Glutamatergic neuron (in vitro differentiated cells): ENCODE results near the gene UGT1A5. TPM values are rescaled to one million over a fixed set of nuclear protein-coding genes. Genes with fewer than 3 reads are reported as not detected.

Experiments used
- DNase-seq: peaks from one replicate; pipeline ENCODE4 v3.0.0; 2022
- H3K27ac Mint-ChIP-seq: one replicate; pipeline ENCODE4 v1.8.0; 2020; ENCODE audit warnings: mild to moderate bottlenecking, mixed read lengths, inconsistent platforms; ENCODE audit not compliant: unreplicated experiment
- H3K27me3 Mint-ChIP-seq: one replicate; pipeline ENCODE4 v1.8.0; 2020; ENCODE audit warnings: mild to moderate bottlenecking, moderate library complexity, mixed read lengths, inconsistent platforms; ENCODE audit not compliant: unreplicated experiment
- H3K36me3 Mint-ChIP-seq: one replicate; pipeline ENCODE4 v1.8.0; 2020; ENCODE audit warnings: mild to moderate bottlenecking, mixed read lengths, inconsistent platforms; ENCODE audit not compliant: unreplicated experiment
- H3K4me1 Mint-ChIP-seq: one replicate; pipeline ENCODE4 v1.8.0; 2020; ENCODE audit warnings: mild to moderate bottlenecking, low read depth, mixed read lengths, inconsistent platforms; ENCODE audit not compliant: unreplicated experiment
- H3K4me3 Mint-ChIP-seq: one replicate; pipeline ENCODE4 v1.8.0; 2020; ENCODE audit warnings: mild to moderate bottlenecking, mixed read lengths, inconsistent platforms; ENCODE audit not compliant: unreplicated experiment
- H3K9me3 Mint-ChIP-seq: one replicate; pipeline ENCODE4 v1.8.0; 2020; ENCODE audit warnings: mild to moderate bottlenecking, moderate library complexity, mixed read lengths, inconsistent platforms; ENCODE audit not compliant: unreplicated experiment
- total RNA-seq: library from RNA; stranded (reverse); fragmentation: NEBNext Ultra II Directional; extraction: Animal tissue kit (Norgen Biotek cat#: 25700); gene quantifications from one replicate; pipeline ENCODE4 v1.2.1, GENCODE V29; 2021; ENCODE audit not compliant: unreplicated experiment
- TF ChIP-seq, protein P1 (sequence below): fragments of 200-600 bp; sonication (generic); IDR thresholded peaks from one replicate; pipeline ENCODE4 v1.5.0; 2021; ENCODE audit not compliant: partially characterized antibody, unreplicated experiment

Gene UGT1A5
- total RNA-seq, 1 donor from 2014 or later = not detected

- Mint-ChIP-seq H3K4me3 (no peak overlapping the region), H3K4me1 (no peaks in the 10 kb centered on the region), H3K9me3 (no peaks in the 10 kb centered on the region), H3K36me3 (peaks cover 12% of the 10 kb centered on the region), H3K27ac (no peak overlapping the region), H3K27me3 (no peaks in the 10 kb centered on the region)
- TF ChIP-seq, protein P1, sequence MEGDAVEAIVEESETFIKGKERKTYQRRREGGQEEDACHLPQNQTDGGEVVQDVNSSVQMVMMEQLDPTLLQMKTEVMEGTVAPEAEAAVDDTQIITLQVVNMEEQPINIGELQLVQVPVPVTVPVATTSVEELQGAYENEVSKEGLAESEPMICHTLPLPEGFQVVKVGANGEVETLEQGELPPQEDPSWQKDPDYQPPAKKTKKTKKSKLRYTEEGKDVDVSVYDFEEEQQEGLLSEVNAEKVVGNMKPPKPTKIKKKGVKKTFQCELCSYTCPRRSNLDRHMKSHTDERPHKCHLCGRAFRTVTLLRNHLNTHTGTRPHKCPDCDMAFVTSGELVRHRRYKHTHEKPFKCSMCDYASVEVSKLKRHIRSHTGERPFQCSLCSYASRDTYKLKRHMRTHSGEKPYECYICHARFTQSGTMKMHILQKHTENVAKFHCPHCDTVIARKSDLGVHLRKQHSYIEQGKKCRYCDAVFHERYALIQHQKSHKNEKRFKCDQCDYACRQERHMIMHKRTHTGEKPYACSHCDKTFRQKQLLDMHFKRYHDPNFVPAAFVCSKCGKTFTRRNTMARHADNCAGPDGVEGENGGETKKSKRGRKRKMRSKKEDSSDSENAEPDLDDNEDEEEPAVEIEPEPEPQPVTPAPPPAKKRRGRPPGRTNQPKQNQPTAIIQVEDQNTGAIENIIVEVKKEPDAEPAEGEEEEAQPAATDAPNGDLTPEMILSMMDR = no peak
- no peak for DNase-seq
Measured at GRCh38 chr2:233772583-233772982, 59.9 kb downstream of the UGT1A5 start.

DNA sequence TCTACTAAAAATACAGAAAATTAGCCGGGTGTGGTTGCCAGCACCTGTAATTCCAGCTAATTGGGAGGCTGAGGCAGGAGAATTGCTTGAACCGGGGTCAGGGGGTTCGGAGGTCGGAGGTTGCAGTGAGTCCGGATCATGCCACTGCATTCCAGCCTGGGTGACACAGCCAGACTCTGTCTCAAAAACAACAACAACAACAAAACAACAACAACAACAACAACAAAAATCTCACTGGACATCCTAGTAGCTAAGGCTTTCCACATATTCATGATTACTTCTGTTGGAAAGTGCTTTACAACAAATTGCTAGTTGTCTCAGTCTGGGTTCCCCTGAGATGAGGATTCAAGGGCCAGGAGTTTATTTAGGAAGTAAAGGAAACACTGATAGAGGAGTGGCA, 61.1 kb downstream of the UGT1A5 start:
- no peaks in the 10 kb centered on the region for H3K4me1 Mint-ChIP-seq
- no peak for DNase-seq
- TF ChIP-seq, protein P1 = no peak
- H3K27me3 Mint-ChIP-seq = peaks cover 1% of the 10 kb centered on the region
- H3K9me3 Mint-ChIP-seq = no peaks in the 10 kb centered on the region
- H3K27ac Mint-ChIP-seq = no peak overlapping the region
- H3K4me3 Mint-ChIP-seq = no peak overlapping the region
- peaks cover 17% of the 10 kb centered on the region for H3K36me3 Mint-ChIP-seq

DNA sequence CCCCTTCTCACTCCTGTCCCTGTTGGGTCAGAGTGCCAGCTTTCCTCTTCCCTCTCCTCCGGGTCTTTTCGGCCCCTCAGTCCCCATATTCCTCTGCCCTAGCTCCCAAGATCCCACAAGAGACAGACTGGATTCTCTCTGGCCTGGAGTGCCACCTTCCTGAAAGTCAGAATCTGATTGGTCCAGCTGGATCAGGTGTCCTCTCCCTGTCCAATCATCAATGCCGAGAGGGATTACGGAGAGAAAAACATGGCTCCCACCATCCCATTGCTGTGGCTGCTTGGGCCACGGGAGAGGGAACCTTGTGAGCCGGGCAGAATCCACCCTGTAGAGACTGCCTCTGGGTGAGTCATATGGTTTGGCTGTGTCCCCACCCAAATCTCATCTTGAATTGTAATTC, 62.7 kb downstream of the UGT1A5 start:
- Mint-ChIP-seq H3K27me3 (peaks cover 1% of the 10 kb centered on the region), H3K9me3 (no peaks in the 10 kb centered on the region), H3K4me3 (no peak overlapping the region), H3K4me1 (no peaks in the 10 kb centered on the region), H3K36me3 (peaks cover 17% of the 10 kb centered on the region), H3K27ac (no peak overlapping the region)
- no peak for DNase-seq
- TF ChIP-seq, protein P1 = no peak

DNA sequence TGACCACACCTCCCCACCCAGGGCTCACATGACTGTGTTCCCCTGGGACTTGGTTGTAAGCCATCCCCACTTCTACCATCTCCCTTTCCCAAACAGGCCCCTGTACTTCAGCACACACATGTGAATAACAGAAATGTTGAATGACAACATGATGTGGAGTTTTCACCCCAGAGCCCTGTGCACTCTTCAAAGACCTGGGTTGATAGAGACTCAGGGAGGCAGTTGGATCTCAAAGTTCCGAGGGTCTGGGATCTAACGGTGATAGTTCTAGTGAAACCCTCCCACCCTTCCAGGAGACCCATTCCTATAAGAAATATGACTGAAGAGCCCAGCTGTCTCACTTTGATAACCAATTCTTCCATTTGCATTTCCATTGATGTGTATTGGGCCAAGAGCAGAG, 65.3 kb downstream of the UGT1A5 start, which contains the start of gene MROH2A:
Gene MROH2A, plus strand, starts transcription at position 301 of the 400 bp plus-strand sequence. CDS start 1,029 bp downstream, outside the sequence.
- no peak for DNase-seq
- Mint-ChIP-seq H3K9me3 (no peaks in the 10 kb centered on the region), H3K4me3 (no peak within 1 kb of the TSS), H3K27me3 (peaks cover 1% of the 10 kb centered on the region), H3K27ac (no peak within 1 kb of the TSS), H3K36me3 (peaks cover 17% of the 10 kb centered on the region), H3K4me1 (no peaks in the 10 kb centered on the region)
- TF ChIP-seq, protein P1 = no peak

- Mint-ChIP-seq H3K4me1 (no peaks in the 10 kb centered on the region), H3K4me3 (no peak overlapping the region), H3K36me3 (peaks cover 17% of the 10 kb centered on the region), H3K27me3 (peaks cover 1% of the 10 kb centered on the region), H3K27ac (no peak overlapping the region), H3K9me3 (no peaks in the 10 kb centered on the region)
- no peak for DNase-seq
- TF ChIP-seq, protein P1 = no peak
Measured at GRCh38 chr2:233779722-233780121, 67.0 kb downstream of the UGT1A5 start.
